ENCODE measurements around the gene ALDH9A1. TPM values are rescaled to one million over a fixed set of nuclear protein-coding genes. Genes with fewer than 3 reads are reported as not detected.

Gene ALDH9A1
- total RNA-seq, 2 experiments from 2014 or later = 46.9 to 54.4 TPM

DNA sequence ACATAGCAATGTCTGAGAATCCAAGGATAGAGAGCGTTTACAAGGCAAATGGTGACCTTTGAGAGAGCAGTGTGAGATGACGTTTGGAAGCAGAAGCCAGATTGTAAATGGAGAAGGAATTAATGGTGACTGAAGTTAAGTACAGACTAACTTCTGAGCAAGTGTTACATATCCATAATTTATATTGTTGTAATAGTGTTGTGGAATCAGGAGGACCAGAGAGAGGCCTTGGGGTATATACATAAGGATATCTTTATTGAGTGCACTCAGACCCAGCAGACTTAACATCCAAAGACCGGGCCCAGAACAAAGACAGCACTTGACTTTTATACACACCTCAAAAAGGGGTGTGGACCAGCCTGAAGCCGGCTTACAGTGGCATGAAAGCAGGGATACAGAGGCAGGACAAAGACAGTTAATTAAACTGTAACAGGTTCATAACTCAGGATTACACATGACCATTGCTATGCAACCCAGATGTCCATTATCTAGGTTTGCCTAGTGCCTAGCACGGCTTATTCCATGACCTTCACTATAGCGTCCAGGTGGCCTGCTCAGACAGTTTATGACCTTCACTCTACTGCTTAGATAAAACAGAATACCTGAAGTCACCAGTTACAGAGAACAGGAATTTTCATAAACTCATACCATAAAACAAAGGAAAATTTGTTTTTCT, 70.1 kb downstream of the ALDH9A1 start:
- CTCF ChIA-PET = no interaction called here
- no peaks in the 10 kb centered on the region for H3K36me3 Mint-ChIP-seq (ENCODE audit: low read depth)
- H3K4me1 Mint-ChIP-seq = peaks cover 6% of the 10 kb centered on the region
- H3K9me3 Mint-ChIP-seq = no peaks in the 10 kb centered on the region
- H3K27me3 Mint-ChIP-seq = peaks cover 14% of the 10 kb centered on the region
- H3K27ac Mint-ChIP-seq = no peak overlapping the region
- POLR2A ChIA-PET = no interaction called here
- no peak overlapping the region for H3K4me3 Mint-ChIP-seq
- DNase-seq = no peak

DNA sequence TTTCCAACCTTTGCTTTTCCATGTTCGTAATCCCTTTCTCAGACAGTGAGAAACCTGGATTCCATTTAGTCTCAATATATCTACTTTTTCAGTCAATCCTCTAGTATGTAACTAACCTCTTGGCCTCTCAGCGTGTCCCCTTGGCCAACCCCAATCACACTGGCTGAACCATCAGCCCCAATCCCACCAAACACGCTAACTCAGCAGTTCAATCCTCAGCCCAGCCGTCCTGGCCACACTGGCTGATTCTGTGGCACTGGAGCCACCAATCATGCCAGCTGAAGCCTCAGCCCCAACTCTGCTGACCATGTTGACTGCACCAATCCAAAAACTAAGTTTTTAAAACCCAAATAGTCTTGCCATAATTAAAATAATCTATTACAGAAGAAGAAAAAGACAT, 73.9 kb downstream of the ALDH9A1 start:
- Mint-ChIP-seq H3K27ac (no peak overlapping the region), H3K27me3 (peaks cover 36% of the 10 kb centered on the region), H3K36me3 (ENCODE audit: low read depth) (no peaks in the 10 kb centered on the region), H3K4me1 (no peaks in the 10 kb centered on the region), H3K9me3 (no peaks in the 10 kb centered on the region), H3K4me3 (no peak overlapping the region)
- POLR2A ChIA-PET = no interaction called here
- CTCF ChIA-PET = no interaction called here
- no peak for DNase-seq

DNA sequence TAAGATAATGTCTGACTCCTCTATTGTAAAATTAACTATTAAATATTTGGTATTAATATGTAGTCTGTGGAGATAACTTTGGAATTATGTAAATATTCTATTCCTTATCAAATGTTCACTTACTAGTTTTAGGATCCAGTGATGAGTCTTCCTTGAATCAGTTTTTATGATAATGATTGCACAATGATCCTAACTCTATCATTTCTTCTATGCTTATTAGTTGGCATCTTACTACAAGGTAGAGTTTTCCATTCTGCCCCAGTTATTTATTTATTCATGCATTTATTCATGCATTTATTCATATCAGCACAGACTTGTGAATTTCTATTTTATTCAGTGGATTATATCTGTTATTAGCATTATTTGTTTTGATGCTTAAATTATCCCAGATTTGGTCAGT, 74.7 kb downstream of the ALDH9A1 start:
- Mint-ChIP-seq H3K27ac (no peak overlapping the region), H3K36me3 (ENCODE audit: low read depth) (no peaks in the 10 kb centered on the region), H3K27me3 (peaks cover 40% of the 10 kb centered on the region), H3K9me3 (no peaks in the 10 kb centered on the region), H3K4me3 (no peak overlapping the region), H3K4me1 (no peaks in the 10 kb centered on the region)
- DNase-seq = no peak
- POLR2A ChIA-PET = no interaction called here
- CTCF ChIA-PET = no interaction called here

DNA sequence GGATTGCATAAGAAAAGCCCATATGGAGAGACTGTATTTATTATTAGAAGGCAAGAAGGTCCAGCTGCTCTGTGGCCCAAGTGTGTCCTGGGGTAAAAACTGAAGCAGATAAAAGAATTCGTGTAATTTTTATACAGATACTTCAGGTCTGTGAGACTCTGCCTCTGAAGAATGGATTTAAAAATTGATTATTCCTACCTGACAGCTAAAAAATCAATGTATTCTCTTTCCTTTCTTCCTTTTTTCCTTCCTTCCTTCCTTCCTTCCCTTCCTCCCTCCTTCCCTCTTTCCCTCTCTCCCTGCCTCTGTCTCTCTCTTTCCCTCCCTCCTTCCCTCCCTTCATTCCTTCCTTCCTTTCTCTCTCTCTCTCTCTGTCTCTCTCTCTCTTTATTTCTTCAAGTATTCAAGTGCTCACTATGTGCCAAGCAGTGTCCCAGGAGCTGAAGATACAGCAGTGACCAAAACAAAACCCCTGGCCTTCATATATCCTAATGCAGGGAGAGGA, 78.7 kb downstream of the ALDH9A1 start:
- CTCF ChIA-PET = no interaction called here
- H3K27me3 Mint-ChIP-seq = peaks cover 59% of the 10 kb centered on the region
- no peak overlapping the region for H3K4me3 Mint-ChIP-seq
- no peaks in the 10 kb centered on the region for H3K36me3 Mint-ChIP-seq (ENCODE audit: low read depth)
- no peak for DNase-seq
- no peaks in the 10 kb centered on the region for H3K9me3 Mint-ChIP-seq
- POLR2A ChIA-PET = no interaction called here
- no peak overlapping the region for H3K27ac Mint-ChIP-seq
- H3K4me1 Mint-ChIP-seq = no peaks in the 10 kb centered on the region

DNA sequence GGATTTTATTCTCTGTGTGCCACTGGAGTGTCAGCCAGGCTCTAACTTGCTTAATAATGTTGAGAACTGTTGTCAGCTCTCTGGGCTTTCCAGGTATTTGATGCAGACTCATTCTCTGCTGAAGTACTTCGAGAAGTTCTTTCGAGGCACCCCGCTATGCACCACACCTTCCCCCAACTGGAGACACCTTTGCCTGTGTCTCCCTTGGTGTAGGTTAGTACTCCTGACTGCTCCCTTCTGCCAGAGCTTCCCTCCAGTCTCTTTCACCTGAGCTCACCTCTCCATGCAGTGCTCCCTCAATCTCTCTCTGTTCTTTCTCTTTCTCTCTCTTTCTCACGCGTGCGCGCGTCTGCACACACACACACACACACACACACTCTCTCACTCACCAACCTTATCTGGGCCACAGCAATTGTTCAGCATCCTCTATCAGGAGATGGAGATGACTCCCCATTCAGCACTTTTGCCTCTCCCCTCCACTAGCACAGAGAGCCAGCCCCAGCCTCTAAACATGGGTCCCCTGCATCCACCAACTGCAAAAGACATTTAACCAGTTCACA, 81.3 kb downstream of the ALDH9A1 start:
- no peaks in the 10 kb centered on the region for H3K36me3 Mint-ChIP-seq (ENCODE audit: low read depth)
- H3K27me3 Mint-ChIP-seq = peaks cover 56% of the 10 kb centered on the region
- no peak for DNase-seq
- no peak overlapping the region for H3K27ac Mint-ChIP-seq
- no peaks in the 10 kb centered on the region for H3K4me1 Mint-ChIP-seq
- no peak overlapping the region for H3K4me3 Mint-ChIP-seq
- H3K9me3 Mint-ChIP-seq = no peaks in the 10 kb centered on the region
- ChIA-PET CTCF (no interaction called here), POLR2A (no interaction called here)

DNA sequence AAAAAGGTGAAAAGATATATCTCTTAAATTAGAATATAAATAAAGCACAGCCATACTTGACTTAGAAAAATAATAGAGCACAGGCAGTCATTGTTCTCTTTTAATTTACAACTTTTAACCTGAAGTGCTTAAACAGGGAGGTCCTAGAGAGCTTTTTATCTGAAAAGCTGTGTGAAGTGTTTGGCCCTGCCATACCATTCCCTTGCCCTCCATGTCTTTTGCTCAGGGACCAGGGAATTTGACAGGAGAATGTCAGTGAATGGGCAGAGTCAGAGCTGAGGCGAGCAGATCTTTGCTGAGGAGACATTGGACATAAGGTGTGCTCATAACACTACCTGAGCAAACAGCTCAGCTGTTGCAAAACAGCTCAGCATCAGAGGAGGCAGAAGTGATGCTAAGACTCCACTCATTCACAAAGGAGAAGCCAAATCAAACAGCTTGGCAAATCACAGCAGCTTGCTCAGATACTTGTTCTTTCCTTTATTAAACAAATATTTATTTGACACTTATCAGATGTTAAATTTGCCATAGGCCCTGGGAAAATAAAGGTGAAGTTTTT, 82.2 kb downstream of the ALDH9A1 start:
- Mint-ChIP-seq H3K27me3 (peaks cover 57% of the 10 kb centered on the region), H3K9me3 (no peaks in the 10 kb centered on the region), H3K4me1 (no peaks in the 10 kb centered on the region), H3K27ac (no peak overlapping the region), H3K36me3 (ENCODE audit: low read depth) (no peaks in the 10 kb centered on the region), H3K4me3 (no peak overlapping the region)
- ChIA-PET CTCF (interaction anchor here (0.5 kb wide), 1 partner anchor 58 kb away, joined by 3 read pairs; no protein-coding TSS in a partner anchor), POLR2A (no interaction called here)
- DNase-seq = no peak

Other genes with a start within 250 kb of the ALDH9A1 start
- gene LRRC52, start 154.6 kb downstream of the ALDH9A1 start, total RNA-seq = not detected
- 10 to 100 TPM; 63.4 to 70.3 TPM for gene MGST3, start 67.3 kb downstream of the ALDH9A1 start, total RNA-seq
- gene TMCO1, start 70.3 kb upstream of the ALDH9A1 start, total RNA-seq = 100 to 1,000 TPM; 113 to 115 TPM
- 10 to 100 TPM; 32.1 to 34.4 TPM for gene UCK2, start 129.1 kb upstream of the ALDH9A1 start, total RNA-seq

Measured in activated CD4-positive, alpha-beta memory T cell treated with anti-CD3 and anti-CD28 coated beads, Interleukin-2, amount 10 ng/mL, durations not matched to agents 7 days and 5 days (primary cell).